Transverse colon (tissue), 4 donors: ENCODE data around the gene EXTL1. TPM values are rescaled to one million over a fixed set of nuclear protein-coding genes. Genes with fewer than 3 reads are reported as not detected.

Source experiments
- DNase-seq: peaks from one replicate; pipeline ENCODE4 v3.0.0-alpha.2; 2019
- H3K27ac ChIP-seq, 4 donors: fragments of 200-600 bp; sonication (generic); 2 replicates each; pipeline ENCODE4 v1.5.1; 2016 to 2018; ENCODE audit warnings: inconsistent platforms in 4 of 4
- H3K27me3 ChIP-seq: fragments of 200-600 bp; sonication (generic); 2 replicates; pipeline ENCODE4 v1.5.1; 2017; ENCODE audit warnings: inconsistent platforms
- H3K36me3 ChIP-seq, 4 donors: fragments of 200-600 bp; sonication (generic); 2 replicates each; pipeline ENCODE4 v1.5.1; 2017 to 2019; ENCODE audit warnings: inconsistent platforms in 4 of 4
- H3K4me1 ChIP-seq, 4 donors: fragments of 200-600 bp; sonication (generic); 2 replicates each; pipeline ENCODE4 v1.5.1; 2017 to 2020; ENCODE audit warnings: inconsistent platforms in 4 of 4
- H3K4me3 ChIP-seq, 4 donors: fragments of 200-600 bp; sonication (generic); 1 replicate in 1 of 4; 2 replicates in 3 of 4; pipeline versions ENCODE4 v1.5.1 to v1.6.1; 2017 to 2019; ENCODE audit warnings: inconsistent platforms in 4 of 4
- H3K9me3 ChIP-seq, 2 donors: fragments of 200-600 bp; sonication (generic); 2 replicates each; pipeline ENCODE4 v1.5.1; 2017 to 2019; ENCODE audit warnings: inconsistent platforms in 2 of 2
- EP300 ChIP-seq: sonication (generic); formaldehyde crosslinking; IDR thresholded peaks from one replicate; pipeline ENCODE4 v1.6.1; 2017; ENCODE audit warnings: antibody characterized with exemption, low read depth
- POLR2A ChIP-seq: fragments of 450-650 bp; IDR thresholded peaks from one replicate; pipeline ENCODE4 v1.6.1; 2016; ENCODE audit warnings: antibody characterized with exemption, mild to moderate bottlenecking, moderate library complexity
- POLR2AphosphoS5 ChIP-seq, 3 donors: sonication (generic); formaldehyde crosslinking; IDR thresholded peaks; one replicate each; pipeline ENCODE4 v1.6.1; 2016; ENCODE audit warnings: antibody characterized with exemption in 3 of 3
- WGBS, 2 donors: methylation state at CpG; one replicate each; pipeline ENCODE4 v1.1.5; 2018; ENCODE audit warnings: low coverage in 1 of 2; 5-methylcytosine and 5-hydroxymethylcytosine counted together
- in situ Hi-C, 4 donors: fragments of 200-750 bp; cut with MboI; loops; one replicate each; pipeline versions ENCODE4 v1.15.0 to v1.15.1; 2017; ENCODE audit warnings: low sequenced_read_pairs in 3 of 4, low pct_ligation_motif_present in 1 of 4, low pct_unique_long_range_greater_than_20kb in 1 of 4
- intact Hi-C: fragments of 100-400 bp; cut with DNase I; formaldehyde crosslinking; loops from one replicate; pipeline ENCODE4 v1.15.1; 2023; ENCODE audit warnings: low total_unique reads
- total RNA-seq, 4 donors: library from RNA; depleted of rRNA; stranded (reverse); fragments of >200 nt; gene quantifications; one replicate each; pipeline ENCODE4 v1.1.0, GENCODE V29; 2016
- TF ChIP-seq, protein P1 (sequence below), 5 experiments: fragments of 200-600 bp in 3 of 5; fragments of 450-650 bp in 2 of 5; sonication (generic) in 3 of 5; IDR thresholded peaks; 1 replicate in 2 of 5; 2 replicates in 3 of 5; pipeline ENCODE4 v1.5.1; 2016 to 2017; ENCODE audit warnings: antibody characterized with exemption in 5 of 5, inconsistent platforms in 3 of 5, mild to moderate bottlenecking in 2 of 5, moderate library complexity in 1 of 5

Gene EXTL1
- total RNA-seq, 4 donors from 2014 or later, result 0.16 to 0.41 TPM; not detected in 2

DNA sequence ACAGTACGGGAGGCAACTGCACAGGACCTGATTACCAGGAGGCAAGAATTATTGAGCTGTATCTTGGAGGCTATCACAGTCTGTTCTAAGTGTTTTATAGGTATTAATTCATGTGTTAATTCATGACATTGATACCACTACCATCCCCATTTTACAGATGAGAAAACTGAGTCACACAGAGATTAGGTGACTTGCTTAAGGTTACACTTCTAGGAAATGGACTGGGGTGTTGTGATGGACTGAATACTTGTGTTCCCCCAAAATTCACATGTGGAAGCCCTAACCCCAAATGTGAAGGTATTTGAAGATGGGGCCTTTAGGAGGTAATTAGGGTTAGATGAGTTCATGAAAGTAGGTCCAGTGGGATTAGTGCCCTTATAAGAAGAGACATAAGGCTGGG is 55.9 kb downstream of the EXTL1 start:
- peaks cover 0 to 7% (median 5%) of the 10 kb centered on the region in 4 donors for H3K4me1 ChIP-seq
- WGBS, 2 donors, result 95 to 100% methylated on average over 1 of the region's 1 CpG
- H3K27ac ChIP-seq, result no peak overlapping the region
- in situ Hi-C loops (no loop called here), intact Hi-C loops (no loop called here)
- H3K4me3 ChIP-seq, result no peak overlapping the region
- no peaks in the 10 kb centered on the region for H3K9me3 ChIP-seq
- no peak for DNase-seq
- TF ChIP-seq POLR2AphosphoS5 (IDR thresholded peaks at IDR 0.05), result no peak
- no peak for TF ChIP-seq POLR2A
- no peak for TF ChIP-seq EP300
- TF ChIP-seq, protein P1, sequence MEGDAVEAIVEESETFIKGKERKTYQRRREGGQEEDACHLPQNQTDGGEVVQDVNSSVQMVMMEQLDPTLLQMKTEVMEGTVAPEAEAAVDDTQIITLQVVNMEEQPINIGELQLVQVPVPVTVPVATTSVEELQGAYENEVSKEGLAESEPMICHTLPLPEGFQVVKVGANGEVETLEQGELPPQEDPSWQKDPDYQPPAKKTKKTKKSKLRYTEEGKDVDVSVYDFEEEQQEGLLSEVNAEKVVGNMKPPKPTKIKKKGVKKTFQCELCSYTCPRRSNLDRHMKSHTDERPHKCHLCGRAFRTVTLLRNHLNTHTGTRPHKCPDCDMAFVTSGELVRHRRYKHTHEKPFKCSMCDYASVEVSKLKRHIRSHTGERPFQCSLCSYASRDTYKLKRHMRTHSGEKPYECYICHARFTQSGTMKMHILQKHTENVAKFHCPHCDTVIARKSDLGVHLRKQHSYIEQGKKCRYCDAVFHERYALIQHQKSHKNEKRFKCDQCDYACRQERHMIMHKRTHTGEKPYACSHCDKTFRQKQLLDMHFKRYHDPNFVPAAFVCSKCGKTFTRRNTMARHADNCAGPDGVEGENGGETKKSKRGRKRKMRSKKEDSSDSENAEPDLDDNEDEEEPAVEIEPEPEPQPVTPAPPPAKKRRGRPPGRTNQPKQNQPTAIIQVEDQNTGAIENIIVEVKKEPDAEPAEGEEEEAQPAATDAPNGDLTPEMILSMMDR (IDR thresholded peaks at IDR 0.05), result no peak
- no peaks in the 10 kb centered on the region for H3K36me3 ChIP-seq
- H3K27me3 ChIP-seq, result peaks cover 15% of the 10 kb centered on the region

DNA sequence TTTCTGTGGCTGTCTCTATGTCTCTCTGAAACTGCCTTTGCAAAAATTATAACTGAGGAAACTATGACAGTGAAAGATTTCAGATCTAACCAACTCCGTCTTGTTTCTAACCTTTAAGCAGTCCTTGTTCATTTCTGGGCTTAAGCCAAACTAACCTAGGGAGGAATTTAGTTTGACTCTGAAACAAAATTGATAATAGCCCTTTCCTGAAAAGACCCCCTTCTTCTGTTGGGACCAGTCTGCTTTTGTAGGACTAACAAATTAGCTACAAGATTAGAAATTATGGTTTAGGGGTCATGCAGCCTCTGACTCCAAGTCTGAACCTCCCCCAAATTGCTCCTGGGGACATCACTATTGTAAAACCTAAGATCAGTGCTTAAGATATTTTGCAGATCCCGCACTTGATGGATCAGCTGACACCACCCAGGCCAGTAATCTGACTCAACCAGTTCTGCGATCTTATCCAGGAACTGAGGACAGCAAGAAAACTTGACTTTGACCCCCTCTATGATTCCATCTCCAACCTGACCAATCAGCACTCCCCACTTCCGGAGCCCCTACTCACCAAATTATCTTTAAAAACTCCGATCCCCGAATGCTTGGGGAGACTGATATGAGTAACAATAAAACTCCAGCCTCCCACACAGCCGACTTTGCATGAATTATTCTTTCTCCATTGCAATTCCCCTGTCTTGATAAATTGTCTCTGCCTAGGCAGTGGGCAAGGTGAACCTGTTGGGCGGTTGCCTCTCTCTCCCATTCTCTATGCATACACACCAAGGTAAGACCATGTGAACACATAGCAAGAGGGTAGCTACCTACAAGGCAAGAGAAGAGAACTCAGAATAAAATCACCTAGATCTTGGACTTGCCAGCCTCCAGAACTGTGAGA is 57.0 kb downstream of the EXTL1 start:
- intact Hi-C loops (no loop called here), in situ Hi-C loops (no loop called here)
- TF ChIP-seq EP300, result no peak
- TF ChIP-seq POLR2A, result no peak
- TF ChIP-seq, protein P1 (IDR thresholded peaks at IDR 0.05), result no peak
- no peak for TF ChIP-seq POLR2AphosphoS5 (IDR thresholded peaks at IDR 0.05)

DNA sequence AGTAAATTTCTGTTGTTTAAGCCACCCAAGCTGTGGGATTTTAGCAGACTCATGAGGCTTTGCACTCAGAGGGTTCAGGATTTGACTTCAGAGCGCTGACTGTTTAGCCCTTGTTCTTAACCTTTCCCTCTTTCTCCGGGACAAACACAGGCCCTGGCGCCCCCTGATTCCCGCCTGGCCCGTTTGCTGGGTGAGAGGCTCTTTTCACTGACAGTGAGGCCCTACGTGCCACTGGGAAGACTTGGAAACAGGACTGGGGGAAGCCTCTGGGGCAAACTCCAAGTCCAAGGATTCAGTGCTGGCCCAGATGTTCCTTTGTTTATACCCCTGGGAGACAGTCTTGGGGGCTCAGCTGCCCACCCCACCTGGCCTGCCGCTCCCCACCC is 57.6 kb downstream of the EXTL1 start:
- Histone ChIP-seq H3K4me3 (no peak overlapping the region), H3K9me3 (no peaks in the 10 kb centered on the region), H3K36me3 (no peaks in the 10 kb centered on the region), H3K4me1 (peaks cover 0 to 7% (median 4%) of the 10 kb centered on the region in 4 donors), H3K27ac (no peak overlapping the region), H3K27me3 (peaks cover 6% of the 10 kb centered on the region)
- in situ Hi-C loops, result no loop called here
- intact Hi-C loops, result no loop called here
- no peak for TF ChIP-seq POLR2AphosphoS5 (IDR thresholded peaks at IDR 0.05)
- no peak for TF ChIP-seq POLR2A
- no peak for TF ChIP-seq EP300
- TF ChIP-seq, protein P1 (IDR thresholded peaks at IDR 0.05), result no peak
- 71% methylated on average over 1 to 7 of the region's 7 CpGs for WGBS, 2 donors
- DNase-seq, result no peak

More for the DNA sequence above, 57.0 kb downstream of the EXTL1 start:
- no peaks in the 10 kb centered on the region for H3K36me3 ChIP-seq
- WGBS, 2 donors, result 44 to 47% methylated on average over 6 to 8 of the region's 8 CpGs
- H3K9me3 ChIP-seq, result no peaks in the 10 kb centered on the region
- DNase-seq, result peak; percentile 36
- no peak overlapping the region for H3K27ac ChIP-seq
- peaks cover 0 to 7% (median 4%) of the 10 kb centered on the region in 4 donors for H3K4me1 ChIP-seq
- peaks cover 8% of the 10 kb centered on the region for H3K27me3 ChIP-seq
- H3K4me3 ChIP-seq, result no peak overlapping the region

DNA sequence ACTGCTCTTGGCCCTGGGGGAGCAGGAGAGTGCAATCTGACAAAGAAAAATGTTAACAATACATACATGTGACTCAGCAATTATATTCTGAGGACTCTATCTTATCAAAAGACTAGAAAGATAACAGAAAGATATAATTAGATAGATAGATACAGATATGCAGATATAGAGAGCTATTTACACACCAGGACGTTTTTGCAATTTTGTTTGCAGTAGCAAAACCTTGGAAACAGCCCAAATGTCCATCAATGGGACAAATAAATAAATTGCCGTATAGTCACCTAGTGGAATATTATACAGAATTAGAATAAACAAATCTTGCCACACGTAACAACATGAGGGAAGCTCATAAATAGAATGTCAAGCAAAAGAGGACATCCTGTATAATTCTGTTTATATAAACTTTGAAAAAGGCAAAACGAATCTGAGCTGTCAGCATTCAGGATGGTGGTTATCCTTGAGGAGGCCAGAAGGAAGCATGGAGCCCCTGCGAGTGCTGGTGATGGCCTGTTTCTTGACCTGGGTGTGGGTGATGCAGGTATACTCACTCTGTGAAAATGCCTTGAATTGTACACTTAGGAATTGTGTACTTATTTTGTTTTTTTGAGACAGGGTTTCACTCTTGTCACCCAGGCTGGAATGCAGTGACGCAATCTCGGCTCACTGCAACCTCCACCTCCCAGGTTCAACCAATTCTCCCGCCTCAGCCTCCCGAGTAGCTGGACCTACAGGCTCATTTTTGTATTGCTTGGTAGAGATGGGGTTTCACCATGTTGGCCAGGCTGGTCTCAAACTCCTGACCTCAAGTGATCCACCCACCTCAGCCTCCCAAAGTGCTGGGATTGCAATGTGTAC is 58.6 kb downstream of the EXTL1 start:
- TF ChIP-seq POLR2AphosphoS5 (IDR thresholded peaks at IDR 0.05) (no peak), EP300 (no peak), POLR2A (no peak)
- TF ChIP-seq, protein P1 (IDR thresholded peaks at IDR 0.05), result no peak
- Histone ChIP-seq H3K4me1 (peaks cover 0 to 7% (median 4%) of the 10 kb centered on the region in 4 donors), H3K9me3 (no peaks in the 10 kb centered on the region), H3K36me3 (no peaks in the 10 kb centered on the region), H3K27me3 (peaks cover 16% of the 10 kb centered on the region), H3K27ac (no peak overlapping the region), H3K4me3 (no peak overlapping the region)
- intact Hi-C loops, result no loop called here
- in situ Hi-C loops, result no loop called here
- DNase-seq, result no peak
- WGBS, 2 donors, result 43 to 61% methylated on average over 5 to 9 of the region's 9 CpGs
